Common myeloid progenitor, CD34-positive (primary cell): ENCODE data around the gene NOTCH2.

Experiments used
- CTCF ChIA-PET: fragments of 350-600 bp; sonication (Branson Sonifier 250); formaldehyde crosslinking; loops from one replicate; lab custom pipeline; 2021; ENCODE audit warnings: antibody characterized with exemption; lab: Charles Lee
- POLR2A ChIA-PET: fragments of 350-600 bp; sonication (Branson Sonifier 250); formaldehyde crosslinking; loops from one replicate; lab custom pipeline; 2021; ENCODE audit warnings: antibody characterized with exemption; lab: Charles Lee
- DNase-seq, 3 donors: peaks; one replicate each; pipeline versions ENCODE4 v3.0.0 to v3.0.0-alpha.2; 2013
- H3K27ac ChIP-seq, 2 experiments: 1 replicate in 1 of 2; 2 replicates in 1 of 2; pipeline ENCODE4 v1.7.0; 2013; ENCODE audit warnings: inconsistent platforms in 2 of 2, low read length in 2 of 2, mild to moderate bottlenecking in 2 of 2, low read depth in 1 of 2, moderate library complexity in 1 of 2; ENCODE audit not compliant: severe bottlenecking in 2 of 2, insufficient read depth in 1 of 2, poor library complexity in 1 of 2
- H3K27me3 ChIP-seq, 5 experiments: replicated peaks in 2 of 5; 1 replicate in 3 of 5; 2 replicates in 2 of 5; pipeline versions ENCODE4 v1.6.1 to v1.7.0; 2013; ENCODE audit warnings: low read length in 4 of 5, mild to moderate bottlenecking in 2 of 5, moderate library complexity in 2 of 5, inconsistent platforms in 1 of 5; ENCODE audit not compliant: insufficient read depth in 5 of 5, control insufficient read depth in 4 of 5
- H3K36me3 ChIP-seq, 4 experiments: 1 replicate in 2 of 4; 2 replicates in 2 of 4; pipeline versions ENCODE4 v1.6.1 to v1.7.0; 2013; ENCODE audit warnings: low read length in 3 of 4, control low read depth in 1 of 4, mild to moderate bottlenecking in 1 of 4; ENCODE audit not compliant: control insufficient read depth in 4 of 4, insufficient read depth in 4 of 4
- H3K4me1 ChIP-seq, 4 experiments: 1 replicate in 3 of 4; 2 replicates in 1 of 4; pipeline versions ENCODE4 v1.6.1 to v1.7.1; 2013; ENCODE audit warnings: low read length in 3 of 4, mild to moderate bottlenecking in 3 of 4, control low read depth in 1 of 4, inconsistent platforms in 1 of 4, moderate library complexity in 1 of 4; ENCODE audit not compliant: control insufficient read depth in 4 of 4, insufficient read depth in 4 of 4; ENCODE audit errors: control extremely low read depth in 1 of 4
- H3K4me3 ChIP-seq, 7 experiments: 1 replicate in 4 of 7; 2 replicates in 3 of 7; pipeline versions ENCODE4 v1.5.1 to v1.7.0; 2013; ENCODE audit warnings: mild to moderate bottlenecking in 7 of 7, low read length in 6 of 7, moderate library complexity in 6 of 7, inconsistent platforms in 2 of 7, low read depth in 2 of 7, control low read depth in 1 of 7; ENCODE audit not compliant: insufficient read depth in 4 of 7, control insufficient read depth in 1 of 7; ENCODE audit errors: extremely low read depth in 1 of 7
- H3K9me3 ChIP-seq, 5 experiments: 1 replicate in 4 of 5; 2 replicates in 1 of 5; pipeline versions ENCODE4 v1.6.1 to v1.7.1; 2013; ENCODE audit warnings: low read length in 4 of 5, mild to moderate bottlenecking in 2 of 5, inconsistent platforms in 1 of 5, low read depth in 1 of 5, moderate library complexity in 1 of 5; ENCODE audit not compliant: control insufficient read depth in 4 of 5, insufficient read depth in 2 of 5; ENCODE audit errors: control extremely low read depth in 1 of 5
- WGBS: methylation state at CpG from one replicate; pipeline ENCODE4 v1.1.5; 2013; ENCODE audit not compliant: insufficient coverage; 5-methylcytosine and 5-hydroxymethylcytosine counted together

The NOTCH2 gene

DNA sequence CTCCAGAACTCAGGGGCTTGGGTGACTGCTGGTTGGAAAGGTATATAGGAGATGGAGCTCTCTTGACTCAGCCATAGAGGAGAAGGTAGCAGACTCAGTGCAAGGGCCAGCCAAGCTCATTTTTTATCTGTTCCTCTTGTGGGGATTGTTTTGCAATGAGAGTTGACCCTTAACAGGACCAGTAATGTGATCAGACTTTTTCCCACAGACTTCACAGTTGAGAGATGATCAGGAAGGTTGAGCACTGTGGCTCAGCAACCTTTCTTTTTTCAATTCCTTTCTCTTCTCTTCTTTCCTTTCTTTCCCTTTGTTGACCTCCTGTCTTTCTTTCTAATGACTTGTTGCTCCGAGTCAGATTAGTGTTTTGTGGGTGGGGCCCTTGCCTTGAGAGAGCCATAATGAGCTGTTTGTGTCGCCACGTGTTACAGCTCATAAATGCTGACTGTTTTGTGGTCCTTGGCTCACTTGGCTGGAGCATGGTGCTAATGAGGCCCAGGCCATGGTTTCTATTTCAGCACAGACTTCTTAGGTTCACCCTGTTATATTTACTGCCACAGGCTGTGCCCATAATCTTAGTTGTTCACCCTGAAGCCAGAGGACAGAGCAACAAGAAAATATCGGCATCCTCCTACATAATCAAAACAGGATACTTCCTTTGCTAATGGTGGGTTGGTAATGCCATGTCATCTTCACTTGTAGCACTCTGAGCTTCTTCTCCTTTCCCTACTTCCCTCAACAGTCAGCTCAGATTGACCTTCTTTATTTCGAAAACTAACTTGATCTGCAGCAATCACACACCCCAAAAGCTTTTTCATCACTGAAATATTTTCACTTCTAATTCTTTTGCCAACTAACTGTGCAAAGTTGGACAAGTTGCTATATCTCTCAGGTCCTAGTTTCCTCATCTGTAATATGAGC, 187.1 kb downstream of the NOTCH2 start:
- Histone ChIP-seq H3K27ac (no peak overlapping the region), H3K4me3 (no peak overlapping the region), H3K36me3 (no peaks in the 10 kb centered on the region), H3K4me1 (peaks cover 0 to 11% (median 7%) of the 10 kb centered on the region in 4 experiments), H3K27me3 (no peaks in the 10 kb centered on the region), H3K9me3 (peaks cover 0 to under 1% (median 0%) of the 10 kb centered on the region in 5 experiments)
- POLR2A ChIA-PET, result no interaction called here
- DNase-seq, result peak in 1 of 3 donors; percentile 22
- 87% methylated on average over 3 of the region's 5 CpGs for WGBS
- CTCF ChIA-PET, result interaction anchor here (1.5 to 3.9 kb wide), 3 partner anchors 10 to 25 kb away, joined by 3 to 15 read pairs (median 8); no protein-coding TSS in a partner anchor

DNA sequence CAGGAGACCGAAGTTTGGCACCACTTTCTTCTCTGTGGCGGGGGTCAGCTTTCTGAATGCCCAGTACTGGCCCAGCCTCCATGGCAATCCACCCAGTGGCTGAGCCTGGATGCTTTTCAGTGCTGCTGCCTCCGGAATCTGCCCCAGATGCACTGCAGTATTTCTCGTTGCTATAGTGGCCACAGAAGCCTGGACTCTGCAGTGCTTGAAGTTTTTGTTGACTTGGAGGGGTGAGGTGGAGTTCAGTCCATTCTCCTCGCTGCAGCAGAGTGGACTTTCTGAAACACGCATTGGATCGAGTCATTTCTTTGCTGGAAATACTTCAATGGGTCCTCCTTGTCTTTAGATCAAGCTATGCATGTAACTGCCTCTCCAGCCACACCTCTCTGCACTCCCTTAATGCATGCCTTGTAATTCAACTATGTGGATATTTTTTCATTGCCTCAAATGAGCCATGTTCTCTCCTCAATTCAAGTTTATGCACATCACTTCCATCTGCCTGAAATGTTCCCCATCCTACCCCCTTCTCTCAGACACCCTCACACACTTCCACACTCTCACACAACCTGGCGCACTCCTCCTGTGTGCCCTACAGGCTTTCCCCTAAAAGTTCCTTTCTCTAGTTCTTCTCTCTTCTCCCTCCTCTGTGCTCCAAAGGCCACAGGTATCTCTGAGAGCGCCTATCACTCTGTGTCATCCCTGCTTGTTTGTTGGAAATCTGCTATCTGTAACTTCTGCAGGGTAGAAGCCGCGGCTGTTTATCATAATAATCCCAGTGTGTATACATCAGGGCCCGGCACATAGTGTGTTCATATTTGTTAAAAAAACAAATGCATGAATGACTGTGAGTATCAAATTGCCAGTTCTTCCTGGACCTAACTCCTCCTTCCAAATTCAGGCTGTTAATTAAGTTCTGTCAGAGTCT, 189.7 kb downstream of the NOTCH2 start:
- DNase-seq, result no peak
- H3K27ac ChIP-seq, result no peak overlapping the region
- no peak overlapping the region for H3K4me3 ChIP-seq
- H3K4me1 ChIP-seq, result peaks cover 0 to 6% (median 4%) of the 10 kb centered on the region in 4 experiments
- ChIA-PET CTCF (interaction anchor here (0.8 to 2.4 kb wide), 3 partner anchors 10 to 1551 kb away, joined by 3 to 8 read pairs (median 3); no protein-coding TSS in a partner anchor), POLR2A (no interaction called here)
- WGBS, result 100% methylated on average over 3 of the region's 12 CpGs
- no peaks in the 10 kb centered on the region for H3K27me3 ChIP-seq
- no peaks in the 10 kb centered on the region for H3K9me3 ChIP-seq
- no peaks in the 10 kb centered on the region for H3K36me3 ChIP-seq

GRCh38 chr1:119878171-119878570, 191.3 kb downstream of the NOTCH2 start:
- ChIA-PET CTCF (interaction anchor here (1.0 to 2.4 kb wide), 4 partner anchors 8 to 11 kb away, joined by 3 to 8 read pairs (median 3); no protein-coding TSS in a partner anchor), POLR2A (no interaction called here)
- Histone ChIP-seq H3K9me3 (no peaks in the 10 kb centered on the region), H3K27me3 (no peaks in the 10 kb centered on the region), H3K4me1 (no peaks in the 10 kb centered on the region), H3K36me3 (no peaks in the 10 kb centered on the region), H3K4me3 (no peak overlapping the region), H3K27ac (no peak overlapping the region)
- DNase-seq, result no peak

DNA sequence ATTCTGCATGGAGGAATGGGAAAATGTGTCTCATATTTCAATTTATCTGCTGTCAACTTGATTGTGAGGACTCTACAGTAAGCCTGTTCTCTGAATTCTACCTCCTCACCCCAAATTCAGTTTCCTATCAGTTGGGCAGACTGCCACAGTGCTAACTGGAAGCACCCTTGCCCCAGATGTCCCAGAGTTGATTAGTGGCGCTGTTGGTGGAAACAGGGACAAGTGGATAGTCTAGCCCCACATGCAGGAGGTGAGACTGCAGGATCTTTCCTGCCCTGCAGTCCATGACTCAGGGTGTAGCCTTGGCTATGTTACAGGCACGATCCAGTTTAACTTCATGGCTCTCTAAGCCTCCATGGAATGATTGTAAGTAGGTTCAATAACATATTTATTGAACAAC, 195.3 kb downstream of the NOTCH2 start:
- DNase-seq, result peak in 2 of 3 donors; percentile 28 to 37

DNA sequence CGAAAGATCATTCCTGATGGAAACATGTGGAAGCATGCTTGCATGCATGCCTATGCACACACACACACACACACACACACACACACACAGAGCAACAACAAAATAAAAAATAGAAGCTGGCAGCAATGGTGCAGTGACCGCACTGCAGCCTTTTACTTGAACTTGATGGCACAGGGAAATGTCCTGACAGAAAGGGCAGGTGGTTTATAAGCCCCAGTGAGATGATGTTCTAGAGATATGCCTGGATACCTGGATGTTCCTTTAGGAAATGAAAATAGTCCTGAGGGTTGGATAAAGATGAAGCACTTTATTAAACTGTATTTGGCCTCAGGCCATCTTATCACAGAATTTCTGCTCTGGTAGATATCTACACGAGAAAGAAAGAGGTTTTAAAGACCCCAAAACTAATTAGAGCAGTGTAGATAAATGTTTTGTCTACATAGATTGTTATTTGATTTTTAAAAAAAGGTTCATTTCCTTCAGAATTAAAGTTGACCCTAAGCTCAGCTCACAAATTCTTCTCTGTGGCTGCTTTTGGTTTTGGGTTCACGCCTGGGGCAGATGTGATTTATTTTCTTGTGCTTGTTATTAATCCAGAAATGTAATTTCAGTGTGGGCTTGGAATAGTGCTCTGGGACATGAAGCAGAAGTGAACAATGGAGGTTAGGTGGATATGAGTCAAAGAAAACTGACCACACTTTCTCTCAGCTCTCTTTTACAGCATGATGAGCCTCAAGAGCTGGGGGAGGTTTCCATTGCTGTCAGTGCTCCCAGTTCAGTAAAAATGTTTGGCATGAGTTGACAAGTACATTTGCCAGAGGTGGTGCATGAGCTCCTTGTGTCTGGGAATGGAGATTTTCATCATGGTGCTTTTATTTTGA, 196.1 kb downstream of the NOTCH2 start:
- ChIA-PET POLR2A (no interaction called here), CTCF (interaction anchor here (0.7 to 1.7 kb wide), 6 partner anchors 8 to 95 kb away, joined by 3 to 4 read pairs (median 3); no protein-coding TSS in a partner anchor)
- no peak overlapping the region for H3K27ac ChIP-seq
- no peak overlapping the region for H3K4me3 ChIP-seq
- no peaks in the 10 kb centered on the region for H3K9me3 ChIP-seq
- 75% methylated on average over 2 of the region's 4 CpGs for WGBS
- peak in 2 of 3 donors; percentile 41 to 47 for DNase-seq
- H3K4me1 ChIP-seq, result peaks cover 0 to 4% (median 0%) of the 10 kb centered on the region in 4 experiments
- H3K27me3 ChIP-seq, result no peaks in the 10 kb centered on the region
- no peaks in the 10 kb centered on the region for H3K36me3 ChIP-seq

More for the DNA sequence above, 195.3 kb downstream of the NOTCH2 start:
- no peaks in the 10 kb centered on the region for H3K36me3 ChIP-seq
- H3K9me3 ChIP-seq, result no peaks in the 10 kb centered on the region
- ChIA-PET POLR2A (no interaction called here), CTCF (interaction anchor here (0.7 to 1.7 kb wide), 4 partner anchors 9 to 94 kb away, joined by 3 to 4 read pairs (median 4); no protein-coding TSS in a partner anchor)
- H3K27me3 ChIP-seq, result no peaks in the 10 kb centered on the region
- H3K4me1 ChIP-seq, result peaks cover 0 to 4% (median 0%) of the 10 kb centered on the region in 4 experiments
- WGBS, result 90% methylated on average over 1 of the region's 2 CpGs
- H3K27ac ChIP-seq, result no peak overlapping the region
- H3K4me3 ChIP-seq, result no peak overlapping the region

GRCh38 chr1:119871881-119872280, 197.6 kb downstream of the NOTCH2 start:
- Histone ChIP-seq H3K4me1 (peaks cover 0 to 4% (median 0%) of the 10 kb centered on the region in 4 experiments), H3K27me3 (no peaks in the 10 kb centered on the region), H3K27ac (no peak overlapping the region), H3K36me3 (no peaks in the 10 kb centered on the region), H3K4me3 (no peak overlapping the region), H3K9me3 (no peaks in the 10 kb centered on the region)
- POLR2A ChIA-PET, result no interaction called here
- no peak for DNase-seq
- CTCF ChIA-PET, result interaction anchor here (0.7 to 4.1 kb wide), 8 partner anchors 11 to 76 kb away, joined by 3 to 30 read pairs (median 6); no protein-coding TSS in a partner anchor
- 100% methylated on average over 2 of the region's 4 CpGs for WGBS
